ENCODE measurements around the gene BRME1. TPM values are rescaled to one million over a fixed set of nuclear protein-coding genes. Genes with fewer than 3 reads are reported as not detected.

Gene BRME1
- total and polyA plus RNA-seq, 2 of the 13 experiments (the other 11 are each of a cell fraction or from before 2014, with no cell fraction given) = 0.74 to 1.5 TPM

DNA sequence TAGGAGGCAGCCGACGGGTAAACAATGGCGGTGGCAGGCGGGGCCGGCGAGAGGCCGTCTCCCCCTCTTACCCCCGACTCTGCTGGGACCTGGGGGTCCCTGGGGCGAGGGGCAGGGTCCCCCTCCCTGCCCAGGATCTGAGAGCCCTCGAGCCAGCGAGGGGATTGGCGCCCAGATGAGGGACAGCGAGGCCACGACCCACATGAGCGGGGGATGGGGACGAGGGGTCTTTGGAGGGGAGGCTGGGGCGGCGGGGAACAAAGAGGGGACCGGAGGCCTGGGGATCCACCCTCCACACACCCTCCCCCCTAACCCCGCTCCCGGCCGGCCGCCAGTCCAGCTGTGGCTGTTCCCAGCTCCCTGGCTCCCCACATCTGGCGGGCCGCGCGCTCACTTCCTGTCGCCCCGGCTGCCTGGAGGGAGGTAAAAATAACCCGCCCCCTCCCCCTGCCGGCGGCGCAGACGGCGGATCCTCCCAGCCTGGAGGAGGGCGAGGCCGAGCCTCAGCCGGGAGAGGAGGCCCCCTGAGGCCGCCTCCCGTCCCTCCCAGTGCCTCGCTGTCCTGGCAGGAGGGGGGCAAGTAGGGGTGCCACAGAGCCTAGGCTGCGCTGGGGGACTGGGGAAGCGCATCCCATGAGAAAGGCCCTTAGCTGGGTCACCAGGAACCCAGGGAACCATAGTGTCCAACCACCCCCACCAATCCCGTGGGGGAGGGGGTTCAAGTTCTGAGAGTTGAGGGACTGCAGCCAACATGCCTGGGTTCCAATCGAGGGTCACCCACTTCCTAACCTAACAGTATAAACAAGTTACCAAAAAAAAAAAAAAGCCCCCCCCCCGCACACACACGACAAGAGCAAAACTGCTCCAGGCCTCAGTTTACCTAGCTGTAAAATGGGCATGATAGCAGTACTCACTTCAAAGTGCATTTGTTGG, 58.2 kb downstream of the BRME1 start (continued):
- TF ChIP-seq CBX5 (CRISPR knock-in tag; IDR thresholded peaks at IDR 0.05; ENCODE audit: borderline replicate concordance) (0 out of 2 replicates have a peak, but pooled peaks have one; percentile 35), ZNF326 (CRISPR knock-in tag; IDR thresholded peaks at IDR 0.05; ENCODE audit: borderline replicate concordance) (no peak), IKZF1 (IDR thresholded peaks at IDR 0.05) (no peak), HES4 (CRISPR knock-in tag; IDR thresholded peaks at IDR 0.05; ENCODE audit: borderline replicate concordance) (no peak), SIN3A (IDR thresholded peaks at IDR 0.05; ENCODE audit: borderline replicate concordance, low read depth, low read length) (no peak; the same call in 1 of the 2 replicates), ZNF451 (CRISPR knock-in tag; IDR thresholded peaks at IDR 0.05) (no peak), ZNF20 (CRISPR knock-in tag; IDR thresholded peaks at IDR 0.05) (no peak), ZNF430 (CRISPR knock-in tag; IDR thresholded peaks at IDR 0.05) (no peak), HCFC1 (IDR thresholded peaks at IDR 0.05; ENCODE audit: low read depth, low read length) (no peak), SMARCC2 (IDR thresholded peaks at IDR 0.05) (no peak), CBX1 (IDR thresholded peaks at IDR 0.05; ENCODE audit: low read depth) (no peak), ZFP91 (CRISPR knock-in tag; IDR thresholded peaks at IDR 0.05; ENCODE audit: borderline replicate concordance) (0 out of 2 replicates have a peak, but pooled peaks have one; percentile 2), HDAC1 (CRISPR knock-in tag; IDR thresholded peaks at IDR 0.05) (peak; percentile 72), SP4 (CRISPR knock-in tag; IDR thresholded peaks at IDR 0.05) (no peak), SCMH1 (CRISPR knock-in tag; IDR thresholded peaks at IDR 0.05; ENCODE audit: borderline replicate concordance) (no peak), TAF1 (CRISPR knock-in tag; IDR thresholded peaks at IDR 0.05) (peak; percentile 46; the same call in 1 of the 2 replicates)
- TF ChIP-seq, protein P1, sequence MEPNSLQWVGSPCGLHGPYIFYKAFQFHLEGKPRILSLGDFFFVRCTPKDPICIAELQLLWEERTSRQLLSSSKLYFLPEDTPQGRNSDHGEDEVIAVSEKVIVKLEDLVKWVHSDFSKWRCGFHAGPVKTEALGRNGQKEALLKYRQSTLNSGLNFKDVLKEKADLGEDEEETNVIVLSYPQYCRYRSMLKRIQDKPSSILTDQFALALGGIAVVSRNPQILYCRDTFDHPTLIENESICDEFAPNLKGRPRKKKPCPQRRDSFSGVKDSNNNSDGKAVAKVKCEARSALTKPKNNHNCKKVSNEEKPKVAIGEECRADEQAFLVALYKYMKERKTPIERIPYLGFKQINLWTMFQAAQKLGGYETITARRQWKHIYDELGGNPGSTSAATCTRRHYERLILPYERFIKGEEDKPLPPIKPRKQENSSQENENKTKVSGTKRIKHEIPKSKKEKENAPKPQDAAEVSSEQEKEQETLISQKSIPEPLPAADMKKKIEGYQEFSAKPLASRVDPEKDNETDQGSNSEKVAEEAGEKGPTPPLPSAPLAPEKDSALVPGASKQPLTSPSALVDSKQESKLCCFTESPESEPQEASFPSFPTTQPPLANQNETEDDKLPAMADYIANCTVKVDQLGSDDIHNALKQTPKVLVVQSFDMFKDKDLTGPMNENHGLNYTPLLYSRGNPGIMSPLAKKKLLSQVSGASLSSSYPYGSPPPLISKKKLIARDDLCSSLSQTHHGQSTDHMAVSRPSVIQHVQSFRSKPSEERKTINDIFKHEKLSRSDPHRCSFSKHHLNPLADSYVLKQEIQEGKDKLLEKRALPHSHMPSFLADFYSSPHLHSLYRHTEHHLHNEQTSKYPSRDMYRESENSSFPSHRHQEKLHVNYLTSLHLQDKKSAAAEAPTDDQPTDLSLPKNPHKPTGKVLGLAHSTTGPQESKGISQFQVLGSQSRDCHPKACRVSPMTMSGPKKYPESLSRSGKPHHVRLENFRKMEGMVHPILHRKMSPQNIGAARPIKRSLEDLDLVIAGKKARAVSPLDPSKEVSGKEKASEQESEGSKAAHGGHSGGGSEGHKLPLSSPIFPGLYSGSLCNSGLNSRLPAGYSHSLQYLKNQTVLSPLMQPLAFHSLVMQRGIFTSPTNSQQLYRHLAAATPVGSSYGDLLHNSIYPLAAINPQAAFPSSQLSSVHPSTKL (CRISPR knock-in tag; IDR thresholded peaks at IDR 0.05) = peak; percentile 52; the same call in 1 of the 2 replicates
- TF ChIP-seq, protein P2, sequence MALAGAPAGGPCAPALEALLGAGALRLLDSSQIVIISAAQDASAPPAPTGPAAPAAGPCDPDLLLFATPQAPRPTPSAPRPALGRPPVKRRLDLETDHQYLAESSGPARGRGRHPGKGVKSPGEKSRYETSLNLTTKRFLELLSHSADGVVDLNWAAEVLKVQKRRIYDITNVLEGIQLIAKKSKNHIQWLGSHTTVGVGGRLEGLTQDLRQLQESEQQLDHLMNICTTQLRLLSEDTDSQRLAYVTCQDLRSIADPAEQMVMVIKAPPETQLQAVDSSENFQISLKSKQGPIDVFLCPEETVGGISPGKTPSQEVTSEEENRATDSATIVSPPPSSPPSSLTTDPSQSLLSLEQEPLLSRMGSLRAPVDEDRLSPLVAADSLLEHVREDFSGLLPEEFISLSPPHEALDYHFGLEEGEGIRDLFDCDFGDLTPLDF (CRISPR knock-in tag; IDR thresholded peaks at IDR 0.05) = no peak
